Progenitor cell of endocrine pancreas (in vitro differentiated cells): ENCODE results near the gene SMIM7. TPM values are rescaled to one million over a fixed set of nuclear protein-coding genes. Genes with fewer than 3 reads are reported as not detected.

Experiments
- DNase-seq: peaks from one replicate; pipeline ENCODE4 v3.0.0; 2021; ENCODE audit warnings: low spot score; ENCODE audit not compliant: unreplicated experiment
- H3K27ac Mint-ChIP-seq: 2 replicates; pipeline ENCODE4 v1.8.0; 2021; ENCODE audit warnings: mild to moderate bottlenecking, moderate library complexity, mixed read lengths
- H3K27me3 Mint-ChIP-seq: 2 replicates; pipeline ENCODE4 v1.8.0; 2021; ENCODE audit warnings: mixed read lengths
- H3K36me3 Mint-ChIP-seq: 2 replicates; pipeline ENCODE4 v1.8.0; 2022; ENCODE audit warnings: mixed read lengths; ENCODE audit not compliant: insufficient read depth
- H3K4me1 Mint-ChIP-seq: 2 replicates; pipeline ENCODE4 v1.8.0; 2021; ENCODE audit warnings: low read depth, mixed read lengths
- H3K4me3 Mint-ChIP-seq: 2 replicates; pipeline ENCODE4 v1.8.0; 2021; ENCODE audit warnings: low read depth, mild to moderate bottlenecking, moderate library complexity, mixed read lengths
- H3K9me3 Mint-ChIP-seq: 2 replicates; pipeline ENCODE4 v1.8.0; 2021; ENCODE audit warnings: low read depth, mixed read lengths
- CTCF ChIP-seq: fragments of 200-600 bp; sonication (generic); IDR thresholded peaks from one replicate; pipeline ENCODE4 v1.5.0; 2021; ENCODE audit warnings: antibody characterized with exemption, mild to moderate bottlenecking; ENCODE audit not compliant: unreplicated experiment
- total RNA-seq: library from RNA; stranded (reverse); gene quantifications from 2 replicates; pipeline ENCODE4 v1.2.1, GENCODE V29; 2021

The SMIM7 gene
- total RNA-seq, 1 donor from 2014 or later, result 81.3 TPM

GRCh38 chr19:16623576-16623975 lies 36.4 kb downstream of the SMIM7 start:
- Mint-ChIP-seq H3K9me3 (no peaks in the 10 kb centered on the region), H3K4me1 (peaks cover 28% of the 10 kb centered on the region), H3K27me3 (no peaks in the 10 kb centered on the region), H3K4me3 (no peak overlapping the region), H3K27ac (no peak overlapping the region), H3K36me3 (no peaks in the 10 kb centered on the region)
- no peak for TF ChIP-seq CTCF
- no peak for DNase-seq

- no peak for DNase-seq
Observed at GRCh38 chr19:16623066-16623465, 36.9 kb downstream of the SMIM7 start.

GRCh38 chr19:16621165-16621800 lies 38.7 kb downstream of the SMIM7 start:
- DNase-seq, result no peak
- peak overlapping the region; percentile 12 for H3K27ac Mint-ChIP-seq
- no peaks in the 10 kb centered on the region for H3K36me3 Mint-ChIP-seq
- peaks cover 18% of the 10 kb centered on the region for H3K4me1 Mint-ChIP-seq
- no peak for TF ChIP-seq CTCF
- H3K27me3 Mint-ChIP-seq, result no peaks in the 10 kb centered on the region
- no peak overlapping the region for H3K4me3 Mint-ChIP-seq
- H3K9me3 Mint-ChIP-seq, result no peaks in the 10 kb centered on the region

More at GRCh38 chr19:16623066-16623465, 36.9 kb downstream of the SMIM7 start:
- Mint-ChIP-seq H3K36me3 (no peaks in the 10 kb centered on the region), H3K9me3 (no peaks in the 10 kb centered on the region), H3K4me3 (no peak overlapping the region), H3K4me1 (peaks cover 27% of the 10 kb centered on the region), H3K27me3 (no peaks in the 10 kb centered on the region), H3K27ac (no peak overlapping the region)
- TF ChIP-seq CTCF, result no peak

GRCh38 chr19:16620584-16620983 lies 39.4 kb downstream of the SMIM7 start:
- DNase-seq, result no peak
- no peaks in the 10 kb centered on the region for H3K27me3 Mint-ChIP-seq
- TF ChIP-seq CTCF, result no peak
- no peaks in the 10 kb centered on the region for H3K36me3 Mint-ChIP-seq
- no peaks in the 10 kb centered on the region for H3K9me3 Mint-ChIP-seq
- no peak overlapping the region for H3K4me3 Mint-ChIP-seq
- H3K27ac Mint-ChIP-seq, result no peak overlapping the region
- H3K4me1 Mint-ChIP-seq, result peaks cover 11% of the 10 kb centered on the region

GRCh38 chr19:16620018-16620417 lies 39.9 kb downstream of the SMIM7 start:
- Mint-ChIP-seq H3K9me3 (no peaks in the 10 kb centered on the region), H3K4me1 (peaks cover 7% of the 10 kb centered on the region), H3K36me3 (no peaks in the 10 kb centered on the region), H3K27me3 (no peaks in the 10 kb centered on the region), H3K4me3 (no peak overlapping the region), H3K27ac (no peak overlapping the region)
- no peak for DNase-seq
- no peak for TF ChIP-seq CTCF
